H9 (cell line): ENCODE results near the gene EPAS1. TPM values are rescaled to one million over a fixed set of nuclear protein-coding genes. Genes with fewer than 3 reads are reported as not detected.

Experiments used
- DNase-seq: peaks from one replicate; pipeline ENCODE4 v3.0.0-alpha.2; 2017
- H2AFZ ChIP-seq: one replicate; pipeline ENCODE4 v1.6.1; 2013; ENCODE audit warnings: mild to moderate bottlenecking, low read length, control low read depth, moderate library complexity
- H2AK5ac ChIP-seq: 2 replicates; pipeline ENCODE4 v1.6.1; 2013; ENCODE audit warnings: low read length, control low read depth, mixed read lengths; ENCODE audit not compliant: insufficient read length
- H2BK120ac ChIP-seq: one replicate; pipeline ENCODE4 v1.6.1; 2013; ENCODE audit warnings: low read depth, mild to moderate bottlenecking, low read length, control low read depth, inconsistent platforms; ENCODE audit not compliant: poor library complexity, severe bottlenecking
- H2BK12ac ChIP-seq: 2 replicates; pipeline ENCODE4 v1.6.1; 2013; ENCODE audit warnings: low read length, control low read depth, mixed read lengths, low read depth; ENCODE audit not compliant: insufficient read length
- H2BK15ac ChIP-seq: 2 replicates; pipeline ENCODE4 v1.6.1; 2013; ENCODE audit warnings: low read depth, low read length, control low read depth
- H2BK20ac ChIP-seq: one replicate; pipeline ENCODE4 v1.6.1; 2013; ENCODE audit warnings: low read depth, mild to moderate bottlenecking, low read length, control low read depth, inconsistent platforms; ENCODE audit not compliant: poor library complexity, severe bottlenecking
- H2BK5ac ChIP-seq: 2 replicates; pipeline ENCODE4 v1.6.1; 2013; ENCODE audit warnings: low read length, control low read depth, mixed read lengths; ENCODE audit not compliant: insufficient read length
- H3K14ac ChIP-seq: 2 replicates; pipeline ENCODE4 v1.6.1; 2013; ENCODE audit warnings: low read length, control low read depth; ENCODE audit not compliant: insufficient read depth
- H3K18ac ChIP-seq: 2 replicates; pipeline ENCODE4 v1.6.1; 2013; ENCODE audit warnings: low read depth, mild to moderate bottlenecking, mixed read lengths, low read length, control low read depth; ENCODE audit not compliant: insufficient read length
- H3K23ac ChIP-seq: 2 replicates; pipeline ENCODE4 v1.6.1; 2013; ENCODE audit warnings: low read length, control low read depth, mixed read lengths, low read depth; ENCODE audit not compliant: insufficient read length
- H3K23me2 ChIP-seq: 2 replicates; pipeline ENCODE4 v1.6.1; 2013; ENCODE audit warnings: low read depth, mild to moderate bottlenecking, mixed read lengths, low read length, control low read depth; ENCODE audit not compliant: insufficient read length, poor library complexity, severe bottlenecking
- H3K27ac ChIP-seq: 2 replicates; pipeline ENCODE4 v1.5.1; 2013; ENCODE audit warnings: low read length, control low read depth, mixed read lengths, low read depth; ENCODE audit not compliant: insufficient read length
- H3K27me3 ChIP-seq: 2 replicates; pipeline ENCODE4 v1.6.1; 2013; ENCODE audit warnings: low read length, control low read depth, inconsistent platforms; ENCODE audit not compliant: insufficient read depth
- H3K4ac ChIP-seq: 2 replicates; pipeline ENCODE4 v1.6.1; 2013; ENCODE audit warnings: low read depth, mild to moderate bottlenecking, control low read depth, inconsistent platforms, low read length, moderate library complexity
- H3K4me1 ChIP-seq: 2 replicates; pipeline ENCODE4 v1.6.1; 2013; ENCODE audit warnings: low read length, control low read depth, inconsistent platforms; ENCODE audit not compliant: insufficient read depth
- H3K4me2 ChIP-seq: 2 replicates; pipeline ENCODE4 v1.6.1; 2013; ENCODE audit warnings: low read length, control low read depth, mixed read lengths; ENCODE audit not compliant: insufficient read length, insufficient read depth
- H3K56ac ChIP-seq: 2 replicates; pipeline ENCODE4 v1.6.1; 2013; ENCODE audit warnings: low read depth, mild to moderate bottlenecking, mixed read lengths, low read length, control low read depth; ENCODE audit not compliant: insufficient read length
- H3K79me1 ChIP-seq: 2 replicates; pipeline ENCODE4 v1.6.1; 2013; ENCODE audit warnings: low read depth, mild to moderate bottlenecking, moderate library complexity, low read length, control low read depth, inconsistent platforms; ENCODE audit not compliant: insufficient read depth, poor library complexity, severe bottlenecking
- H3K79me2 ChIP-seq: 2 replicates; pipeline ENCODE4 v1.6.1; 2013; ENCODE audit warnings: low read length, control low read depth, inconsistent platforms; ENCODE audit not compliant: insufficient read depth
- H3K9ac ChIP-seq: 2 replicates; pipeline ENCODE4 v1.6.1; 2013; ENCODE audit warnings: low read length, control low read depth, mixed read lengths; ENCODE audit not compliant: insufficient read length; ENCODE audit errors: extremely low read depth
- H3K9me3 ChIP-seq: one replicate; pipeline ENCODE4 v1.6.1; 2013; ENCODE audit warnings: low read depth, low read length, inconsistent platforms; ENCODE audit not compliant: control insufficient read depth
- H3T11ph ChIP-seq: one replicate; pipeline ENCODE4 v1.6.1; 2013; ENCODE audit warnings: mild to moderate bottlenecking, low read length, control low read depth, inconsistent platforms
- H4K20me1 ChIP-seq: one replicate; pipeline ENCODE4 v1.6.1; 2013; ENCODE audit not compliant: control insufficient read depth, insufficient read length, insufficient read depth
- H4K5ac ChIP-seq: 2 replicates; pipeline ENCODE4 v1.6.1; 2013; ENCODE audit warnings: low read depth, mild to moderate bottlenecking, mixed read lengths, low read length, control low read depth; ENCODE audit not compliant: insufficient read length
- H4K8ac ChIP-seq: replicated peaks from 2 replicates; pipeline ENCODE4 v1.6.1; 2013; ENCODE audit warnings: low read length, control low read depth, mixed read lengths, low read depth; ENCODE audit not compliant: insufficient read length
- H4K91ac ChIP-seq: 2 replicates; pipeline ENCODE4 v1.6.1; 2013; ENCODE audit warnings: low read depth, mild to moderate bottlenecking, moderate library complexity, mixed read lengths, low read length, control low read depth; ENCODE audit not compliant: insufficient read length
- H3K27ac Mint-ChIP-seq, 3 experiments: 2 replicates in 2 of 3; 3 replicates in 1 of 3; pipeline ENCODE4 v1.8.0; 2020 to 2021; ENCODE audit warnings: mixed read lengths in 3 of 3, mild to moderate bottlenecking in 1 of 3, moderate library complexity in 1 of 3
- H3K27me3 Mint-ChIP-seq: 2 replicates; pipeline ENCODE4 v1.8.0; 2021; ENCODE audit warnings: low read depth, mild to moderate bottlenecking, moderate library complexity, mixed read lengths
- H3K36me3 Mint-ChIP-seq, 3 experiments: 2 replicates in 2 of 3; 3 replicates in 1 of 3; pipeline ENCODE4 v1.8.0; 2020 to 2021; ENCODE audit warnings: low read depth in 3 of 3, mixed read lengths in 3 of 3; ENCODE audit not compliant: insufficient read depth in 1 of 3
- H3K4me1 Mint-ChIP-seq, 2 experiments: 2 replicates each; pipeline ENCODE4 v1.8.0; 2020; ENCODE audit warnings: mixed read lengths in 2 of 2
- H3K4me3 Mint-ChIP-seq, 2 experiments: 2 replicates in 1 of 2; 3 replicates in 1 of 2; pipeline ENCODE4 v1.8.0; 2020 to 2021; ENCODE audit warnings: mild to moderate bottlenecking in 2 of 2, mixed read lengths in 2 of 2, moderate library complexity in 1 of 2
- H3K9me3 Mint-ChIP-seq, 2 experiments: 2 replicates in 1 of 2; 3 replicates in 1 of 2; pipeline ENCODE4 v1.8.0; 2020; ENCODE audit warnings: mild to moderate bottlenecking in 2 of 2, mixed read lengths in 2 of 2, moderate library complexity in 1 of 2
- CTCF ChIP-seq: fragments of 200-600 bp; sonication (generic); conservative IDR thresholded peaks from 3 replicates; pipeline ENCODE4 v1.8.0; 2021; ENCODE audit warnings: antibody characterized with exemption, mild to moderate bottlenecking
- WGBS: extraction: QIAGEN DNeasy Blood & Tissue Kit; methylation state at CpG from one replicate; pipeline ENCODE4 v1.1.7; 2013; ENCODE audit warnings: missing lambda C conversion rate, low lambda C conversion rate, mixed read lengths; ENCODE audit not compliant: insufficient read length; ENCODE audit errors: extremely low coverage; 5-methylcytosine and 5-hydroxymethylcytosine counted together
- total RNA-seq: library from RNA; stranded (reverse); gene quantifications from 2 replicates; pipeline ENCODE4 v1.2.1, GENCODE V29; 2021

Gene EPAS1
- total RNA-seq, 1 experiment from 2014 or later: 1.1 TPM

DNA sequence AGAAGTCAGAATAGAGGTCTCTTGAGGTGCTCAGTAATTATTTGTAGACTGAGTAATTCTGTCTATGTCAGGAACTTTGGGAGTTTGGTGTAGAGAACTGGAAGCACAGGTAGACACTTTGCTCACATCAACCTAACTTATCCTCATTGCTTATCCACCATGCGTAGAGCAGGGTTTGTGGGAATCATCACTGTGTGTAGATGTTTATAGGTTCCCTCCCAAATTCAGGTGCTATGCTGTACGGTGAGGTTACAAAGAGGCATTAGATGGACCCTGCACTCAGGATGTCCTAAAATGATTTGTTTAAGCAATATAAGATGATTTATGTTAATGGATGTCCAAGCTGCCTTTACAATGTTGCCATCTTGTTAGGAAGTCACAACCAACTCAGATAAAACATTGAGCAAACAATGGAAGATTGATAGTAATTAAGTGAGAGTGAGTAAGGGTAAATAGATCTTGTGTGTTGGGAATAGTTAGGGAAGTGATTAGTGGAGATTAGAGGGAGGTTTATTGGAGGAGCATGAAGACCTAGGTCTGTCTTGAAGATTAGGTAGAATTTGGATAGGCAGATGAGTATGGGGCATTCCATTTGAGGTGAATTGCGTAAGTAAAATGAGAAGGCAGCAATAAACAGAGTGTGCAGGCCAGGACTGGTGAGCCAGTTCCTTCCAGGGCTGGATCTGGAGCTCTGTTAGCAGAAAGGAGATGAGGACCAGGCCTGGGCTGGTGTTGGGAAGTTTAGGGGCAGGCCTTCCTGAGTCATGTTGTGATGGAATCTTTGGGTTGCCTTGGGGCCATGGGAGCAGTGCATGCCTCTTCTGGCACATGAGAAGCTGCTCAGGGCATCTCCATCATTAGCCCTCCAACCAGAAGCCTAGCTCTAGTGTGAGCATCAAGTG is 12.1 kb downstream of the EPAS1 start:
- no peak overlapping the region for H3K4me3 Mint-ChIP-seq
- Histone ChIP-seq H3K79me2 (no peaks in the 10 kb centered on the region), H3K18ac (no peak overlapping the region), H3K23ac (no peak overlapping the region), H2BK120ac (no peak overlapping the region), H2AK5ac (no peak overlapping the region), H4K20me1 (no peaks in the 10 kb centered on the region), H3K4me1 (peaks cover 6% of the 10 kb centered on the region; the same call in 1 of the 2 replicates), H3K79me1 (no peaks in the 10 kb centered on the region), H3K27me3 (no peaks in the 10 kb centered on the region), H2BK12ac (no peak overlapping the region), H4K5ac (no peak overlapping the region), H3K27ac (no peak overlapping the region), H3K56ac (no peak overlapping the region), H3T11ph (no peak overlapping the region), H3K4me2 (no peak overlapping the region), H4K91ac (no peak overlapping the region), H3K4ac (no peak overlapping the region), H4K8ac (no peak overlapping the region), H2BK5ac (no peak overlapping the region), H3K14ac (no peak overlapping the region), H2BK15ac (no peak overlapping the region), H2BK20ac (no peak overlapping the region), H3K9ac (no peak overlapping the region), H2AFZ (no peak overlapping the region), H3K23me2 (no peaks in the 10 kb centered on the region), H3K9me3 (no peaks in the 10 kb centered on the region)
- WGBS: no CpG with 5 or more reads among the region's 3 CpGs
- no peak for DNase-seq
- peaks cover 10 to 16% of the 10 kb centered on the region in 2 experiments for H3K4me1 Mint-ChIP-seq
- no peak overlapping the region for H3K27ac Mint-ChIP-seq
- peaks cover 32% of the 10 kb centered on the region for H3K27me3 Mint-ChIP-seq
- peaks cover 8 to 12% of the 10 kb centered on the region in 2 experiments for H3K9me3 Mint-ChIP-seq
- peaks cover 2 to 12% (median 9%) of the 10 kb centered on the region in 3 experiments; a peak in 6 of 7 replicates for H3K36me3 Mint-ChIP-seq
- no peak for TF ChIP-seq CTCF
